ENCODE measurements around the gene ARHGEF12. TPM values are rescaled to one million over a fixed set of nuclear protein-coding genes. Genes with fewer than 3 reads are reported as not detected.

The ARHGEF12 gene
- total RNA-seq, 4 donors from 2014 or later = 92.1 to 122 (median 104) TPM

- Histone ChIP-seq H3K27me3 (peaks cover 0 to 14% of the 10 kb centered on the region in 2 donors), H3K36me3 (no peaks in the 10 kb centered on the region), H3K4me1 (peaks cover 0 to 10% (median 0%) of the 10 kb centered on the region in 4 donors), H3K4me3 (no peak overlapping the region), H3K27ac (no peak overlapping the region), H3K9me3 (no peaks in the 10 kb centered on the region)
- TF ChIP-seq POLR2A (IDR thresholded peaks at IDR 0.05) (no peak), EP300 (IDR thresholded peaks at IDR 0.05) (no peak), CTCF (IDR thresholded peaks at IDR 0.05) (no peak)
- no peak for DNase-seq (ENCODE audit: low spot score in 2 of 2)
- WGBS, 2 donors = 87 to 91% methylated on average over 7 of the region's 7 CpGs
Measured at GRCh38 chr11:120515186-120515723, 179.0 kb downstream of the ARHGEF12 start.

GRCh38 chr11:120516461-120517389 is 180.5 kb downstream of the ARHGEF12 start:
- H3K27me3 ChIP-seq = peaks cover 0 to 10% of the 10 kb centered on the region in 2 donors
- H3K4me3 ChIP-seq = no peak overlapping the region
- 60 to 61% methylated on average over 34 to 37 of the region's 39 CpGs for WGBS, 2 donors
- H3K4me1 ChIP-seq = peaks cover 0 to 9% (median 0%) of the 10 kb centered on the region in 4 donors
- H3K36me3 ChIP-seq = no peaks in the 10 kb centered on the region
- no peak for DNase-seq (ENCODE audit: low spot score in 2 of 2)
- no peak for TF ChIP-seq POLR2A (IDR thresholded peaks at IDR 0.05)
- TF ChIP-seq CTCF (IDR thresholded peaks at IDR 0.05) = no peak
- TF ChIP-seq EP300 (IDR thresholded peaks at IDR 0.05) = no peak
- no peaks in the 10 kb centered on the region for H3K9me3 ChIP-seq
- no peak overlapping the region for H3K27ac ChIP-seq

- TF ChIP-seq CTCF (IDR thresholded peaks at IDR 0.05) = no peak
- no peak for TF ChIP-seq EP300 (IDR thresholded peaks at IDR 0.05)
- no peak for TF ChIP-seq POLR2A (IDR thresholded peaks at IDR 0.05)
- Histone ChIP-seq H3K27me3 (peaks cover 0 to 5% of the 10 kb centered on the region in 2 donors), H3K27ac (no peak overlapping the region), H3K4me3 (no peak overlapping the region), H3K9me3 (no peaks in the 10 kb centered on the region), H3K4me1 (peaks cover 0 to 3% (median 0%) of the 10 kb centered on the region in 4 donors), H3K36me3 (no peaks in the 10 kb centered on the region)
- DNase-seq (ENCODE audit: low spot score in 2 of 2) = no peak
- WGBS, 2 donors = 47 to 52% methylated on average over 11 to 13 of the region's 13 CpGs
Measured at GRCh38 chr11:120517390-120517761, 181.2 kb downstream of the ARHGEF12 start.

GRCh38 chr11:120517801-120518291 is 181.6 kb downstream of the ARHGEF12 start:
- WGBS, 2 donors = 73 to 86% methylated on average over 7 of the region's 7 CpGs
- no peak overlapping the region for H3K4me3 ChIP-seq
- H3K27me3 ChIP-seq = peaks cover 0 to under 1% of the 10 kb centered on the region in 2 donors
- no peaks in the 10 kb centered on the region for H3K36me3 ChIP-seq
- DNase-seq (ENCODE audit: low spot score in 2 of 2) = no peak
- no peaks in the 10 kb centered on the region for H3K9me3 ChIP-seq
- H3K4me1 ChIP-seq = peaks cover 0 to 3% (median 0%) of the 10 kb centered on the region in 4 donors
- H3K27ac ChIP-seq = no peak overlapping the region
- TF ChIP-seq CTCF (IDR thresholded peaks at IDR 0.05) (no peak), EP300 (IDR thresholded peaks at IDR 0.05) (no peak), POLR2A (IDR thresholded peaks at IDR 0.05) (no peak)

GRCh38 chr11:120518356-120518755 is 182.1 kb downstream of the ARHGEF12 start:
- Histone ChIP-seq H3K27ac (no peak overlapping the region), H3K27me3 (no peaks in the 10 kb centered on the region), H3K36me3 (no peaks in the 10 kb centered on the region), H3K9me3 (no peaks in the 10 kb centered on the region), H3K4me3 (no peak overlapping the region), H3K4me1 (peaks cover 0 to 7% (median 0%) of the 10 kb centered on the region in 4 donors)
- DNase-seq (ENCODE audit: low spot score in 2 of 2) = no peak
- TF ChIP-seq EP300 (IDR thresholded peaks at IDR 0.05) (no peak), CTCF (IDR thresholded peaks at IDR 0.05) (no peak), POLR2A (IDR thresholded peaks at IDR 0.05) (no peak)
- WGBS, 2 donors = 95% methylated on average over 7 of the region's 7 CpGs
